IPS-18c (cell line): ENCODE measurements around the gene SLC39A12.

Source experiments
- H3K4me3 ChIP-seq: 2 replicates; pipeline ENCODE4 v1.7.0; 2013; ENCODE audit warnings: low read depth, mild to moderate bottlenecking, low read length, moderate library complexity; ENCODE audit not compliant: insufficient read depth
- H3K9me3 ChIP-seq: one replicate; pipeline ENCODE4 v1.6.1; 2013; ENCODE audit warnings: mild to moderate bottlenecking, low read length, moderate library complexity; ENCODE audit not compliant: control insufficient read depth, insufficient read depth

The SLC39A12 gene

GRCh38 chr10:17954861-17955260 is 3.1 kb downstream of the SLC39A12 start:
- Histone ChIP-seq H3K9me3 (peaks cover 2% of the 10 kb centered on the region), H3K4me3 (no peak overlapping the region)

GRCh38 chr10:17958049-17958448 is 6.3 kb downstream of the SLC39A12 start:
- Histone ChIP-seq H3K9me3 (no peaks in the 10 kb centered on the region), H3K4me3 (no peak overlapping the region)

- no peak overlapping the region for H3K4me3 ChIP-seq
- no peaks in the 10 kb centered on the region for H3K9me3 ChIP-seq
These were observed 8.2 kb downstream of the SLC39A12 start for GRCh38 chr10:17959870-17960269.

- H3K4me3 ChIP-seq, result no peak overlapping the region
These were observed 10.1 kb downstream of the SLC39A12 start for GRCh38 chr10:17961551-17962422.

GRCh38 chr10:17963431-17963830 is 11.7 kb downstream of the SLC39A12 start:
- H3K4me3 ChIP-seq, result no peak overlapping the region
- H3K9me3 ChIP-seq, result no peaks in the 10 kb centered on the region

More at GRCh38 chr10:17961551-17962422, 10.1 kb downstream of the SLC39A12 start:
- H3K9me3 ChIP-seq, result no peaks in the 10 kb centered on the region

GRCh38 chr10:17965649-17966235 is 14.0 kb downstream of the SLC39A12 start:
- H3K9me3 ChIP-seq, result peaks cover 2% of the 10 kb centered on the region
- no peak overlapping the region for H3K4me3 ChIP-seq

GRCh38 chr10:17974505-17974904 is 22.8 kb downstream of the SLC39A12 start:
- H3K9me3 ChIP-seq, result peaks cover 2% of the 10 kb centered on the region
- no peak overlapping the region for H3K4me3 ChIP-seq

GRCh38 chr10:17980846-17981565 is 29.3 kb downstream of the SLC39A12 start:
- no peak overlapping the region for H3K4me3 ChIP-seq
- H3K9me3 ChIP-seq, result peaks cover 2% of the 10 kb centered on the region

- no peak overlapping the region for H3K4me3 ChIP-seq
- H3K9me3 ChIP-seq, result no peaks in the 10 kb centered on the region
These were observed 30.2 kb downstream of the SLC39A12 start for GRCh38 chr10:17981766-17982380.

GRCh38 chr10:17984056-17984455 is 32.3 kb downstream of the SLC39A12 start:
- no peaks in the 10 kb centered on the region for H3K9me3 ChIP-seq
- no peak overlapping the region for H3K4me3 ChIP-seq

GRCh38 chr10:17984563-17984962 is 32.8 kb downstream of the SLC39A12 start:
- Histone ChIP-seq H3K9me3 (no peaks in the 10 kb centered on the region), H3K4me3 (no peak overlapping the region)

- H3K9me3 ChIP-seq, result no peaks in the 10 kb centered on the region
- H3K4me3 ChIP-seq, result no peak overlapping the region
These were observed 38.4 kb downstream of the SLC39A12 start for GRCh38 chr10:17989908-17990767.

- no peaks in the 10 kb centered on the region for H3K9me3 ChIP-seq
- no peak overlapping the region for H3K4me3 ChIP-seq
These were observed 40.5 kb downstream of the SLC39A12 start for GRCh38 chr10:17992266-17992665.

GRCh38 chr10:17993361-17993760 is 41.6 kb downstream of the SLC39A12 start:
- H3K4me3 ChIP-seq, result no peak overlapping the region
- no peaks in the 10 kb centered on the region for H3K9me3 ChIP-seq

GRCh38 chr10:18000601-18001000 is 48.9 kb downstream of the SLC39A12 start:
- Histone ChIP-seq H3K9me3 (no peaks in the 10 kb centered on the region), H3K4me3 (no peak overlapping the region)

- no peaks in the 10 kb centered on the region for H3K9me3 ChIP-seq
- H3K4me3 ChIP-seq, result no peak overlapping the region
These were observed 53.7 kb downstream of the SLC39A12 start for GRCh38 chr10:18005445-18005780.
